ENCODE results near the gene MRPS23.

The MRPS23 gene

DNA sequence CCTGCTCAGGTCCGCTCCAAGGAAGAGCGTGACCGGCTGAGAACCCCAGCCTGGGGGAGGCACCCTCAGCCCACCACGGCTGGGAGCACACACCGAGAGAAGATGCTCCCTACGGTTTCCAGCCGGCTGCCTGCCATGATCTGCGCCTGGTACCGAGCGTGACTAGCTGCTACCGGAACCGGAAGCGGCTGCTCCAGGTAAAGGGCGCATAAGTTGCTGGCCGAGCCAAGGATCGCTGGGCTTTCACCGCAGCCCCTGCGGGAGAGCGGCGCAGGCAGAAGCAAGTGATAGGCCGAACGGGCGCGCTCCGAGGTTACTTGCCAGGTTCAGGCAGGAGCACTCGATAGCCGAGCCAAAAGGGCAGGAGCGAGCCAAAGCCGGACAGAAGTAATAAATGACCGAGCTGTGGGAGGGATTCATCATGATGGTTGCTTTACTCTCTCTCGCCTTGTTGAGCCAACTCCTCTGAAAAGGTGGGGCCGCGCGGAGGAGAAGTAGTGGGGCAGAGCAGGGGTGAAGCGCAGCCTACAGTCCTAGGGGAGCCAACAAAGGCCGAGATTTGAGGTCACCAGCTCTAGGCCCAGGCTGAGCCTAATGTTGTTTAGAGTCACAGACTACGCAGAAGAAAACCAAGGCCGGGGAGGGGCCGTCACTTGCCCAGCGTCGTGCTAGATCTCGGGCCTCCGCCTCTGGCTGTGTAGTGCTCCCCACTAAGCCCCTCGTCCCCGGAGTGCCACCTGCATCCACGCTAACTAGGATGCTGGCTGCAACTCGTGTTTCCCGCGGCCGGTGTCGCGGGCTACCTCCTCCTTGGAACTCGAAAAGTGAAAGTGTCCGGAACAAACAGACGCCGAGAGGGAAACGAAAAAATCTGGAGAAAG, at the start of gene MRPS23 (continued):
- TF ChIP-seq MYNN (tag by site-specific recombination; IDR thresholded peaks at IDR 0.05; ENCODE audit: borderline replicate concordance) = no peak
- peak; percentile 66; the same call in 1 of the 2 replicates for TF ChIP-seq ZSCAN16 (tag by site-specific recombination; IDR thresholded peaks at IDR 0.05)
- TF ChIP-seq, protein P1, sequence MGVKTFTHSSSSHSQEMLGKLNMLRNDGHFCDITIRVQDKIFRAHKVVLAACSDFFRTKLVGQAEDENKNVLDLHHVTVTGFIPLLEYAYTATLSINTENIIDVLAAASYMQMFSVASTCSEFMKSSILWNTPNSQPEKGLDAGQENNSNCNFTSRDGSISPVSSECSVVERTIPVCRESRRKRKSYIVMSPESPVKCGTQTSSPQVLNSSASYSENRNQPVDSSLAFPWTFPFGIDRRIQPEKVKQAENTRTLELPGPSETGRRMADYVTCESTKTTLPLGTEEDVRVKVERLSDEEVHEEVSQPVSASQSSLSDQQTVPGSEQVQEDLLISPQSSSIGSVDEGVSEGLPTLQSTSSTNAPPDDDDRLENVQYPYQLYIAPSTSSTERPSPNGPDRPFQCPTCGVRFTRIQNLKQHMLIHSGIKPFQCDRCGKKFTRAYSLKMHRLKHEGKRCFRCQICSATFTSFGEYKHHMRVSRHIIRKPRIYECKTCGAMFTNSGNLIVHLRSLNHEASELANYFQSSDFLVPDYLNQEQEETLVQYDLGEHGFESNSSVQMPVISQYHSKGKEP (tag by site-specific recombination; IDR thresholded peaks at IDR 0.05) = peak; percentile 58; the same call in 1 of the 2 replicates
- no peak; the same call in 1 of the 2 replicates for TF ChIP-seq ZNF664 (tag by site-specific recombination; IDR thresholded peaks at IDR 0.05)
- no peak for TF ChIP-seq ZNF544 (tag by site-specific recombination; IDR thresholded peaks at IDR 0.05)
- no peak; the same call in 1 of the 2 replicates for TF ChIP-seq ZBTB10 (tag by site-specific recombination; IDR thresholded peaks at IDR 0.05)
- peak; percentile 76; the same call in 1 of the 2 replicates for TF ChIP-seq PATZ1 (tag by site-specific recombination; IDR thresholded peaks at IDR 0.05)
- TF ChIP-seq PBX3 (CRISPR knock-in tag; IDR thresholded peaks at IDR 0.05) = peak; percentile 94
- TF ChIP-seq, protein P2, sequence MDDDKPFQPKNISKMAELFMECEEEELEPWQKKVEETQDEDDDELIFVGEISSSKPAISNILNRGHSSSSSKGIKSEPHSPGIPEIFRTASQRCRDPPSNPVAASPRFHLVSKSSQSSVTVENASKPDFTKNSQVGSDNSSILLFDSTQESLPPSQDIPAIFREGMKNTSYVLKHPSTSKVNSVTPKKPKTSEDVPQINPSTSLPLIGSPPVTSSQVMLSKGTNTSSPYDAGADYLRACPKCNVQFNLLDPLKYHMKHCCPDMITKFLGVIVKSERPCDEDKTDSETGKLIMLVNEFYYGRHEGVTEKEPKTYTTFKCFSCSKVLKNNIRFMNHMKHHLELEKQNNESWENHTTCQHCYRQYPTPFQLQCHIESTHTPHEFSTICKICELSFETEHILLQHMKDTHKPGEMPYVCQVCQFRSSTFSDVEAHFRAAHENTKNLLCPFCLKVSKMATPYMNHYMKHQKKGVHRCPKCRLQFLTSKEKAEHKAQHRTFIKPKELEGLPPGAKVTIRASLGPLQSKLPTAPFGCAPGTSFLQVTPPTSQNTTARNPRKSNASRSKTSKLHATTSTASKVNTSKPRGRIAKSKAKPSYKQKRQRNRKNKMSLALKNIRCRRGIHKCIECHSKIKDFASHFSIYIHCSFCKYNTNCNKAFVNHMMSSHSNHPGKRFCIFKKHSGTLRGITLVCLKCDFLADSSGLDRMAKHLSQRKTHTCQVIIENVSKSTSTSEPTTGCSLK (tag by site-specific recombination; IDR thresholded peaks at IDR 0.05) = no peak
- TF ChIP-seq SCRT2 (tag by site-specific recombination; IDR thresholded peaks at IDR 0.05) = peak; percentile 85
- TF ChIP-seq SALL2 (tag by site-specific recombination; IDR thresholded peaks at IDR 0.05; ENCODE audit: borderline replicate concordance) = no peak
- no peak for TF ChIP-seq ZNF169 (tag by site-specific recombination; IDR thresholded peaks at IDR 0.05)
- TF ChIP-seq ZNF830 (tag by site-specific recombination; IDR thresholded peaks at IDR 0.05; ENCODE audit: low read depth) = no peak
- no peak for TF ChIP-seq ZNF704 (tag by site-specific recombination; IDR thresholded peaks at IDR 0.05)
- TF ChIP-seq ZNF26 (tag by site-specific recombination; IDR thresholded peaks at IDR 0.05) = no peak
- TF ChIP-seq, protein P3, sequence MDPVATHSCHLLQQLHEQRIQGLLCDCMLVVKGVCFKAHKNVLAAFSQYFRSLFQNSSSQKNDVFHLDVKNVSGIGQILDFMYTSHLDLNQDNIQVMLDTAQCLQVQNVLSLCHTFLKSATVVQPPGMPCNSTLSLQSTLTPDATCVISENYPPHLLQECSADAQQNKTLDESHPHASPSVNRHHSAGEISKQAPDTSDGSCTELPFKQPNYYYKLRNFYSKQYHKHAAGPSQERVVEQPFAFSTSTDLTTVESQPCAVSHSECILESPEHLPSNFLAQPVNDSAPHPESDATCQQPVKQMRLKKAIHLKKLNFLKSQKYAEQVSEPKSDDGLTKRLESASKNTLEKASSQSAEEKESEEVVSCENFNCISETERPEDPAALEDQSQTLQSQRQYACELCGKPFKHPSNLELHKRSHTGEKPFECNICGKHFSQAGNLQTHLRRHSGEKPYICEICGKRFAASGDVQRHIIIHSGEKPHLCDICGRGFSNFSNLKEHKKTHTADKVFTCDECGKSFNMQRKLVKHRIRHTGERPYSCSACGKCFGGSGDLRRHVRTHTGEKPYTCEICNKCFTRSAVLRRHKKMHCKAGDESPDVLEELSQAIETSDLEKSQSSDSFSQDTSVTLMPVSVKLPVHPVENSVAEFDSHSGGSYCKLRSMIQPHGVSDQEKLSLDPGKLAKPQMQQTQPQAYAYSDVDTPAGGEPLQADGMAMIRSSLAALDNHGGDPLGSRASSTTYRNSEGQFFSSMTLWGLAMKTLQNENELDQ (tag by site-specific recombination; IDR thresholded peaks at IDR 0.05; ENCODE audit: low read depth) = no peak
- peak; percentile 13; the same call in 1 of the 2 replicates for TF ChIP-seq KLF9 (tag by site-specific recombination; IDR thresholded peaks at IDR 0.05; ENCODE audit: low read depth)
- no peak for TF ChIP-seq ZNF350 (tag by site-specific recombination; IDR thresholded peaks at IDR 0.05)
- peak; percentile 76; the same call in 1 of the 2 replicates for TF ChIP-seq ZNF391 (tag by site-specific recombination; IDR thresholded peaks at IDR 0.05; ENCODE audit: borderline replicate concordance, low read depth)
- no peak for TF ChIP-seq ZNF132 (tag by site-specific recombination; IDR thresholded peaks at IDR 0.05; ENCODE audit: borderline replicate concordance)
- TF ChIP-seq ZNF843 (tag by site-specific recombination; IDR thresholded peaks at IDR 0.05) = peak; percentile 65
- no peak for TF ChIP-seq ZNF311 (tag by site-specific recombination; IDR thresholded peaks at IDR 0.05; ENCODE audit: borderline replicate concordance)
